SK-N-MC (cell line): ENCODE data around the gene ADARB1.

Experiments
- EZH2 ChIP-seq: fragments of 200-600 bp; sonication (generic); IDR thresholded peaks from one replicate; pipeline ENCODE4 v1.6.1; 2017; ENCODE audit warnings: antibody characterized with exemption
- POLR2AphosphoS5 ChIP-seq: IDR thresholded peaks from 2 replicates; pipeline ENCODE4 v1.6.1; 2012; ENCODE audit warnings: mild to moderate bottlenecking, low read depth, low read length, borderline replicate concordance

- TF ChIP-seq POLR2AphosphoS5, result peak; percentile 53; the same call in 1 of the 2 replicates
- no peak for TF ChIP-seq EZH2
Observed at GRCh38 chr21:45074048-45074817, at the start of gene ADARB1.
